ENCODE results near the gene LIM2.

LIM2 gene

DNA sequence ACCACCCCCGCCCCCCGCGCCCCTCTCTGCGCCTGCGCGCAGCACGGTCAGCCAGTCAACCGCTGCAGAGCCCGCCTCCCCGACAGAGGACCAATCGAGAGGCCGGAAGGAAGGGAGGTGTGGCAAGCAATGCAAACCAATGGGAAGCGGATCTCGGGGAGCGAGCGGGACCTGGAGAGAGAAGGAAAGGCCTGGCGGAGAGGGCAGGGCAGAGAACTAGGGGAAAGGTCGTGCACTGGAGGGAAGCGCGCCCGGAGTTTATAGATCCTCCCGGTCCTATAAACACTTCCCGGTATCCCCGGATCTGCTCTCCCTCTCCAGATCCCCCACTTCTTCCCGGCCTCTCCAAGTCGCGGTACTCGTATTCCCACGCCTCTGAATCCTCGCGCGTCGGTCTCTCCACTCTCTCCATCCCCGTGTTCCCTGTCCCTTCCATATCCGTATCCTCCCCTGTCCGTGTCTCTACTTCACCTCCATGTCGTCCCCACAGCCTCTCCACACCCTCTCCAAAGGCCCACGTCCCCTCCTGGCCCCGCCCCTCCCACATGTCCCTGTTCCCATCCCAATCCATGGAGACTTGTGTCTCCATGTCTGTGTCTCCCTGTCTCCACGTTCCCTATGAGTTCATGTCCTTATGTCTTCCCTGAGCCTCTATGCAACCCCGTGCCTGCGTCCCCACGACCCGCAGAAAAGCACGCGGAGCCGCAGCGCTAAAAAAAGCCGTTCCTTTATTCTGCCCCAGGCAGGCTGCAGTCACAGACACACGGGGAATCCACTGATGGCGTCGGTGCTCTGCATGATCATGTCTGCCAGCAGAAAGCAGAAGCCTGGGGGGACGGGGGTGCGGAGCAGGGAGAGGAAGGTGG lies 21.2 kb downstream of the LIM2 start:
- DNase-seq (ENCODE audit: low read depth in 2 of 2, low spot score in 1 of 2), result peak; percentile 83 to 89

DNA sequence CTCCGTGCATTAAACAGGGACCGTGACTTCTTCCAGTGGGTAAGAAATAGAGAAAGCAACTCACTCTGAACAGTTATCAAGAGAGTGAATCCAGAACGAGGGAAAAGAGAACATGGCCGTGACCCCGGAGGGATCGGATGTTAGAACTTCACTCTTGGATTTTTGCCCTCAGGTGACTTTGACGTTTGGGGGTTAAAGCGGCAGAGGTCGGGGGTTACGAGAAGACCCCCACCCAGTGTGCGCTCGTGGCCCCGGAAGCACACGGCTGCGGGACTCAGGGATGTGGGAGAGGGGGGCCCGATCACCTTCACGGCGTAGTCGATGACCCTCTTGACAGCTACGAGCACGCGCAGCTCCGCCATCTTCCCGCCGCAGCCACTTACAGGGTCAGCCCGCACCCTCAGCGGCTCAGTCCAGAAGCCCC lies 21.8 kb downstream of the LIM2 start, which contains the start of gene ETFB:
Gene ETFB (minus strand): TSS at position 424 of the 424 bp plus-strand sequence. CDS start 62 bp downstream, at position 362.
- no peak for DNase-seq (ENCODE audit: low read depth in 2 of 2, low spot score in 1 of 2)

- DNase-seq (ENCODE audit: low read depth in 2 of 2, low spot score in 1 of 2), result no peak
Measured at GRCh38 chr19:51365211-51365964, 22.4 kb downstream of the LIM2 start.

- no peak for DNase-seq (ENCODE audit: low read depth in 2 of 2, low spot score in 1 of 2)
Measured at GRCh38 chr19:51364200-51365106, 23.3 kb downstream of the LIM2 start.

GRCh38 chr19:51361239-51361638 lies 26.5 kb downstream of the LIM2 start:
- no peak for DNase-seq (ENCODE audit: low read depth in 2 of 2, low spot score in 1 of 2)

GRCh38 chr19:51359294-51359693 lies 28.5 kb downstream of the LIM2 start:
- DNase-seq (ENCODE audit: low read depth in 2 of 2, low spot score in 1 of 2), result no peak

GRCh38 chr19:51357952-51358351 lies 29.8 kb downstream of the LIM2 start:
- DNase-seq (ENCODE audit: low read depth in 2 of 2, low spot score in 1 of 2), result no peak

GRCh38 chr19:51356159-51356801 lies 31.5 kb downstream of the LIM2 start:
- DNase-seq (ENCODE audit: low read depth in 2 of 2, low spot score in 1 of 2), result no peak

- DNase-seq (ENCODE audit: low read depth in 2 of 2, low spot score in 1 of 2), result no peak
Measured at GRCh38 chr19:51354742-51355148, 33.0 kb downstream of the LIM2 start.

- DNase-seq (ENCODE audit: low read depth in 2 of 2, low spot score in 1 of 2), result no peak
Measured at GRCh38 chr19:51354103-51354741, 33.6 kb downstream of the LIM2 start.

DNA sequence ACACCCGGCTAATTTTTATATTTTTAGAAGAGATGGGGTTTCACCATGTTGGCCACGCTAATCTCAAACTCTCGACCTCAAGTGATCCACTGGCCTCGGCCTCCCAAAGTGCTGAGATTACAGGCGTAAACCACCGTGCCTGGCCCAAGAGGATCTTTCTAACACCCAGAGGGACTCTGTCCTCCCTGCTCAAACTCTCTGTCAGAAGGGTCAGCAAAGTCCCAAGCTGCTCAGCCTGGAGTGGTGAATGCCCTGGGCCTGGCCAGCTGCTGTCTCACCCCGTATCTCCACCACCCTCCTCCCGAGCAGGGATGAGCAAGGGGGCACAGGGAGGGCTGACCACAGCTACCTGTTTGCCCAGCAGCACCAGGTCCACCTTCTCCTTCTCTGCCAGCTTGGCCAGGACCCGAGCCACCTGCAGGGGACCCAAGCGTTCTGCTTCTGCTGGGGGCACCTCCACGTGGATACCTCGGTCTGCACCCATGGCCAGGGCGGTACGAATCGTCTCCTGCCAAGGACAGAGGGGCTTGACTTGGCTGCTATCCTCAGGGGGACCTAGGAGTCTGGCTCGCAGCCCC lies 34.9 kb downstream of the LIM2 start:
- no peak for DNase-seq (ENCODE audit: low read depth in 2 of 2, low spot score in 1 of 2)

- DNase-seq (ENCODE audit: low read depth in 2 of 2, low spot score in 1 of 2), result no peak
Measured at GRCh38 chr19:51351266-51351990, 36.3 kb downstream of the LIM2 start.

GRCh38 chr19:51347209-51347928 lies 40.4 kb downstream of the LIM2 start:
- no peak for DNase-seq (ENCODE audit: low read depth in 2 of 2, low spot score in 1 of 2)

DNA sequence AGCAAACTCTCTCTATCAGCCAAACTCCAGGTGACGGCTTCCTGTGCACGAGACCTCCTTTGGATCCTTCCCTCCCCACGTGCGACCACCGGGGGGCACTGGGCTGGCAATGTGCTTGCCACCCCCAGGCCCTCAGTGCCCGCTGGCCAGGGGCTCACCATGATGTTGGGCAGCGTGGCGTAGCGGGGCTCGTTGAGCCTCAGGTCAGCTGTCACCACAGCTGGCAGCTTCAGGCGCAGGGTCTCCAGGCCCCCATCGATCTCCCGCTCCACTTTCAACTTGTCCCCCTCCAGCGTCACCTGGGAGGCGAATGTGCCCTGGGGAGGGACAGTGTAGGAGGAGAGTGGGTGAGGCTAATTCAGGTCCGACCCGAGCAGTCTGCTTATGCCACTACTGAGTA lies 41.0 kb downstream of the LIM2 start:
- DNase-seq (ENCODE audit: low read depth in 2 of 2, low spot score in 1 of 2), result no peak

- DNase-seq (ENCODE audit: low read depth in 2 of 2, low spot score in 1 of 2), result no peak
Measured at GRCh38 chr19:51345076-51345620, 42.6 kb downstream of the LIM2 start.

DNA sequence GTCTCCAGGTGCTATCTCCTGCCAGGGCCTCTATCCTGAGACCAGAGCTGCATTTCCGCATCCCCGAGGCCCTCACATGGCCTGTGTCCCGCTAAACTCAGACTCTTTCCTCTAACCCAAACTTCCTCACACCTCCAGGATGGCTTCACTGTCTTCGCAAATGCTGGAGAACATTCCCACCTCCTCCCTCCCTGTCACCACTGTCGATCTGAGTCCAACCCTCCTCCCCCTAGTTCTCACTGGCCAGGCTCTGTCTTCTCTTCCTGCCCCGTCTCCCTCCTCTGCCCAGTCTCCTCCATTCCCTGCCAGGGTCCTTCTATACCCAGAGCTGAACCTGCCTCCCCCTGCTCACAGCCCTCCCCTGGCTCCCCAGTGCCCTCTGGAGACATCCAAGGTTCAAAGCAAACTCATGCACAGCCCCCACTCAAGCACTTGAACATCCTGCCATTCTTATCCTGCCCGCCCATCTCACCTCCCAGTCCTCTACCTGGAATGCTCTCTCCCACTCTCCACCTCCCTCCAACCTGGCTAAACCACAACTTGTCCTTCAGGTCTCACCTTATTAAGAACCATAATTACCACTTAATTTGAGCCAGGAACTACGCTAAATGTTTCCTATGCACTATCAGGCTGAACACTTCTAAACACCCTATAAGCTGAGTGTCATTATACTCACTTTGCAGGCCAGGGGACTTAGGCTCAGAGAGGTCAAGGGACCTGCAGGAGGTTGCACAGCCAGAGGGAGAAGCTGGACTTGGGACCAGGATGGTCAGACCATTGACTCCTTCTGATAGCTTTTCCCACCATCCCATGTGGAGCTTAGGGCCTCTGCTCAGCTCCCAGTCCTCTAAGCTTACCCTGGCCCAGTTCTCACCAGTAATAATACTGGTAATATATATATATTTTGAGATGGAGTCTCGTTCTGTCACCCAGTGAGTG lies 44.9 kb downstream of the LIM2 start:
- DNase-seq (ENCODE audit: low read depth in 2 of 2, low spot score in 1 of 2), result no peak

GRCh38 chr19:51341976-51342580 lies 45.7 kb downstream of the LIM2 start, which contains the start of gene VSIG10L:
VSIG10L (minus strand) TSS chr19:51342139; CDS start chr19:51342124, 15 bp downstream.
- no peak for DNase-seq (ENCODE audit: low read depth in 2 of 2, low spot score in 1 of 2)

Measured in stimulated activated CD8-positive, alpha-beta memory T cell treated with anti-CD3 and anti-CD28 coated beads, Interleukin-4, amount 100 ng/mL, for 4 hours (primary cell).